Fibroblast of lung (primary cell): ENCODE measurements around the gene ST6GALNAC1.

Experiments used
- CTCF ChIP-seq, 2 donors: IDR thresholded peaks in 1 of 2; conservative IDR thresholded peaks in 1 of 2; 1 replicate in 1 of 2; 2 replicates in 1 of 2; pipeline ENCODE4 v1.5.1; 2011 to 2012; ENCODE audit warnings: low read length in 2 of 2, control low read depth in 1 of 2, inconsistent platforms in 1 of 2, low read depth in 1 of 2, mild to moderate bottlenecking in 1 of 2
- EZH2 ChIP-seq: IDR thresholded peaks from 2 replicates; pipeline ENCODE4 v1.5.1; 2012; ENCODE audit warnings: low read length, control low read depth, mild to moderate bottlenecking; ENCODE audit errors: missing control alignments

- no peak for TF ChIP-seq CTCF (conservative IDR thresholded peaks at IDR 0.05 in 1 of 2, IDR thresholded peaks at IDR 0.05 in 1 of 2; ENCODE audit: low read depth in 1 of 2, low read length in 2 of 2)
- no peak for TF ChIP-seq EZH2
These were observed 60.9 kb downstream of the ST6GALNAC1 start for GRCh38 chr17:76582660-76583059.
